ENCODE measurements around the gene ARSD.
"Not testable (repeated sequence)": the region's sequence is repeated elsewhere in the genome, so short reads cannot be mapped to it uniquely, and the experiment has no call there.

The ARSD gene

DNA sequence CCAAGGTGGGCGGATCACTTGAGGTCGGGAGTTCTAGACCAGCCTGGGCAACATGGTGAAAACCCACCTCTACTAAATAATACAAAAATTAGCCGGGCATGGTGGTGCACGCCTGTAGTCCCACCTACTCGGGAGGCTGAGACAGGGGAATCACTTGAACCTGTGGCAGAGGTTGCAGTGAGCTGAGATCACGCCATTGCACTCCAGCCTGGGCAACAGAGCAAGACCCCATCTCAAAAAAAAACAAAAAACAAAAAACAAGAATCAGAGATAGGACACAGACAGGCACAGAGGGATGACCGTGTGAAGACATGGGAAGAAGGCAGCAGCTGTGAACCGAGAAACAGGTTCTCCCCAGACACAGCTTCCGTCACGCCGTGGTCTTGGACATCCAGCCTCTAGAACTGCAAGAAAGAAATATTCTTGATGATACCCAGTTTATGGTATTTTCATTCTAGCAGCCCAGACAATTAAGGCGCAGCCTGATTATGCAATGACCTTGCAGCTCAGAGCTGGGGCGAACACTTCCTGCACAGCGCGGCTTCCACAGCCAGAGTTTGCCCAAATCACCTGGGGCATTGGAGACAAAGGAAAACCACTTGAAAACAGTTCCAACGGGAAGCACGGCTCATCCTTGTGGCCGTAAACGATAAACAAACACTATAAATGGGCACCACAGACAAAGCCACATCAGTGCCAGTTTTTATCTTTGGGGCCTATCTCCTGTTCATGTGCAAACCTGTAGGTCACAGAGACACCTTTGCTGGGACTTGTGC lies 4.2 kb upstream of the ARSD start:
- no peak for DNase-seq

DNA sequence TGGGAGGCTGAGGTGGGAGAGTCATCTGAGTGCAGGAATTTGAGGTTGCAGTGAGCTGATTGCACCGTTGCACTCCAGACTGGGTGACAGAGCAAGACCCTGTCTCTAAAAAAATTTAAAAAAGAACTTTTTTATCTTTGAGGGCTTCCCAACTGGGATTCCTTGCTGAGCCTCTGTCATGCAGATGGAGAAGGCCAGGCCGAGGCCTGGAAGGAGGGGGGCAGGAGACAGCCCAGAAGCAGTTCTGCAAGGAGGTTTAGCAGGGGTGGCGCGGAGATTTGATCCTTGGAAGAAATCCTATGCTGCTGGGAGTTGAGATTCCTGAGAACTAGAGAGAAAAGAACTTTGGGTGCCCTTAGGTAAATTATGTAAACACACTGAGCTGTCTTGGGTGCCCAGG lies 2.5 kb upstream of the ARSD start:
- DNase-seq: no peak

- no peak for DNase-seq
These were observed 2.0 kb upstream of the ARSD start for GRCh38 chrX:2931155-2931554.

DNA sequence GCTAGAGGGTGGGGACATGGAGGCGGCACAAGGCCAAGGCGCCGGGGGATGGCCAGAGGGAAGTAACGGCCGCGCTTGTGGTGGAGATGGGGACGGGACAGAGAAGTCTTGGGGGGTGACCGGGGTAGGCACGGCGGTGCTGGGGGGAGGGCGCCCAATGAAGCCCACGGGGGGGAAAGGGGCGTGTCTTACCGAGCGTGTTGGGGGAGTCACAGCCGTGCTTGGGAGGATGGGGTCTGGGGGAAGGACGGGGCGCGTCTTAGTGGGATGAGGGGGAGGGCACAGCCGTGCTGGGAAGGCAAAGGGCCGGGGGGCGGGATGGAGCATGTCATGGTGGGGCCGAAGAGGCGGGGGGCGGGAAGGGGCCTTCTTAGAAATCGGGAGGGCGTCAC lies 952 bp downstream of the ARSD start:
- DNase-seq: no peak

DNA sequence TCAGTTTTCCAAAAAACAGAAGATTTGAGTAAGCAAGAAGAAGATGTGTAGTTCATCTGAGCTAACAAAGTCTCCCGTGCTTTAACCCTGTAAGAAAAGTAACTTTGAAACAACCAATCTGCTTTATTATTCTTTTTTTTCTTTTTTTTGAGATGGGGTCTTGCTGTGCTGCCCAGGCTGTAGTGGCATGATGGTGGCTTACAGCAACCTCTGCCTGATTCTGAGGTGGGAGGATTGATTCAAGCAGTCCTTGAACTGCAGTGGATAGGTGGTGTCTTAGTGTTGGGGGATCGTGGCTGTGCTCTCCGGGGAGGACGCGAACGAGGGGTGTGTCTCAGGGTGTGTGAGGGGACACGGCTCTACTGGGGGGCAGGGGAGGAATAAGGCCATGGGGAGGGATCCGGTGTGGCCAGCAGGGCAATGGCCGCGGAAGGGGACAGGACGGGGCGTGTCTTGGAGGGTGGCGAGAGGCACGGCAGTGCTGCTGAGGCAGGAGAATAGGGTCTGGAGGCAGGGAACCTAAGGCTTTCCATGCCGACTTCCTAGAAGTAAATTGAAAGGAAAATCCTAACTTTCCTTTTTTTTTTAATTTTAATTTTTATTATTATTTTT lies 2.4 kb downstream of the ARSD start:
- DNase-seq: no peak

DNA sequence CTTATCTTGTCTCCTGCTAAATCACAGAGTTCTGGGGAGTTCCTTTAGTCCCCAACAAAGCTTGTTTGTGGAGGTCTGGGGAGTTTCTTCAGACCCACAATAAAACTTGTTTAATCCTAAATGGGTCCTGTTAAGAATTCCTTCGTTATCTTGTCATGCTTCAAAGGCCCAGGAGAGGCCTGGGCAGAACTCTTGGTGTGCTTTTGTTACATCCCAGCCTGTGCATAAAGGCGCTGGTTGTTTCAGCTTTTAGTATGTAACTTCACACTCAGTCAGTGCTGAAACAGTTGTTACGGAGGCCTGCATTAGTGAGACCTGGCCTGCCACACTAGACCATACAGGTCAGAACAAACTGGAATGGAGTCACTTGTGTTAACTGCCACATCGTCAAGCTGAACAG lies 2.9 kb downstream of the ARSD start:
- not testable (repeated sequence) for DNase-seq

- no peak for DNase-seq
These were observed 5.0 kb downstream of the ARSD start for GRCh38 chrX:2924151-2924550.

DNA sequence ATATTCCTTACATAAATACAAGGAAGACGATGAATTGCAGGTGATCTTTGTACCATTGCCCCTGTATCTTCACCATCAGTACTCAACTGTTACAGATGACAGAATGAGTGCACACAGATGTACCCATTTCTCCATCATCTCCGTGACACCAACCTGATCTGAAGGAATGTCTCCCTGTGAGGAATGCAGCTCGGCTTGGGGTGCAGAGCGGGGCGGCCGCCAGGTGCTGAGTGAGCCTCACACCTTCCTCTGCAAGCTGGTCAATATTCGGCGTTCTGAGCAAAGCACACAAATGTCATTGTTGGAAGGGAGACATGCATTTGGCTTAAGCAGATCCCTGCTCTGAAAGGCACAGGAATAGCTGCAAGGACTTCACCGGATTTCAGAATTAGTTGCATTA lies 7.4 kb downstream of the ARSD start:
- no peak for DNase-seq

- DNase-seq: no peak
These were observed 7.9 kb downstream of the ARSD start for GRCh38 chrX:2921193-2921592.

DNA sequence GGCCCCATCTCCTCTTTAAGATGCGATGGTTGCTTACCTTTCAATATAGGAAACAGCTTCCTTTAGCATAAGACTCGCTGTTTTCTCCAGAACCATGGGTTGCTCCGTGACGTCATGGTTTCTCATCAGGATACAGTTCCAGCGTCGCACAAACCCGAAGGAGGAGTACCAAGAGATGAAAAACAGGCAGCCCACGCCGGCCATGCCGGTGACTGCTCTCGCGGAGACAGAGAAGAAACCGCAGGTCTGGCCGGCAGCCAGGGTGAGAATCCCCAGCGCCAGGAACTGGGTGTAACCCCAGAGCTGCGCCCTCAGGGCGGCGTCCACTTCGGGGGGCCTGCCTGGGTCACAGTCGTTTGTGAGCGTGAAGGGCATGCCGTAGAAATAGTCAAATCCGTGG lies 11.4 kb downstream of the ARSD start:
- no peak for DNase-seq

GRCh38 chrX:2913118-2913517 lies 16.0 kb downstream of the ARSD start:
- no peak for DNase-seq

- DNase-seq: no peak
These were observed 19.0 kb downstream of the ARSD start for GRCh38 chrX:2910109-2910508.

DNA sequence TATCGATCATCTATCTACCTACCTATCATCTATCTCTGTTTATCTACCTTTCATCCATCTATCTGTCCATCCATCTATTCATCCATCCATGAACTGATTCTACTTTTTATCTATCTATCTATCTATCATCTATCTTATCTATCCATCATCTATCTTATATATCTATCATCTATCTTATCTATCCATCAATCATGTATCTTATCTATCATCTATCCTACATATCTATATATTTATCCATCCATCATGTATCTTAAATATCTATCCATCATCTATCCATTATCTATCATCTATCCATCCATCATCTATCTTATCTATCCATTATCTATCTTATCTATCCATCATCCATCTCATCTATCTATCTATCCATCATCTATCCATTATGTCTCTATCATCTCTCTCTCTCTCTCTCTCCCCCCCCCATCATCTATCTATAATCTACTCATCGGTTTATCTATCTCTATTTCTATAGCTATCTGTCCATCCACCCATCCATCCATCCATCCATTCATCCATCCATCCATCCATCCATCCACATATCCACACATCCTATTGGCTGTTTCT lies 20.9 kb downstream of the ARSD start:
- no peak for DNase-seq

- no peak for DNase-seq
These were observed 21.8 kb downstream of the ARSD start for GRCh38 chrX:2907295-2907694.

DNA sequence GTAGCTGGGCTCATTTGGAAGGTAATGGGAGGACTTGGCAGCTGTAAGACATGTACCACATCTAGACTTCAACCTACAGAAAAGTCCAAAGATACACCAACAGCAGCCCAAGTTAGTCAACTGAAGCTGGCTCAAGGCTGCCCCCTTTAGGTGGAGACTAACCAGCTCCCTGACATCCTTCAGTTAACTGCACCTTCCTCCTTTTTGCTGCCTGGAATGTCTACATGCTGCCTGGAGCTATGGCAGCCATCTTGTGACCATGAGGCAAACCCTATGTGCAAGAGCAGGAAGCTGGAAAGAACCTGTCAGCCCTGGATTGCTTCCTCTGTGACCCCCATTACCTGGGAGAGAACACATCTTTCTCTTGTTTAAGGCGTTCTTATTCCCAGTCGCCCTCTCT lies 25.8 kb downstream of the ARSD start:
- DNase-seq: no peak

- DNase-seq: no peak
These were observed 26.3 kb downstream of the ARSD start for GRCh38 chrX:2902841-2903240.

DNA sequence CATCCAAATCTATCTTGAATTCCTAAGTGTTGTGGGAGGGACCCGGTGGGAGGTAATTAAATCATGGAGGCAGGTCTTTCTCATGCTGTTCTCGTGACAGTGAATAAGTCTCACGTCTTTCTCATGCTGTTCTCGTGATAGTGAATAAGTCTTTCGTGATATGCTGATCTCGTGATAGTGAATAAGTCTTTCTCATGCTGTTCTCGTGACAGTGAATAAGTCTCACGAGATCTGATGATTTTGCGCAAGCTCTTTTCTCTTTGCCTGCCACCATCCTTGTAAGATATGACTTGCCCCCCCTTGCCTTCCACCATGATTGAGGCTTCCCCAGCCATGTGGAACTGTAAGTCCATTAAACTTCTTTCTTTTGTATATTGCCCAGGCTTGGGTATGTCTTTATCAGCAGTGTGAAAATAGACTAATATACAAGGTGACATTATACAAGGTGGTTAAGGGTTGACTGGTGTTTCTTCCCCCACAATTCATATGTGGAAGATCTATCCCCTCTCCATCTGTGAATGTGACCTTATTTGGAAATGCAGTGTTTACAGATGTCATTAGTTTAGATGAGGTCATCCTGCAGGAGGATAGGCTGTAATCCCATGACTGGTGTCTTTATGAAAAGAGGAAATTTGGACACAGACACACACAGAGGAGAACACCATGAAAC lies 27.6 kb downstream of the ARSD start:
- DNase-seq: no peak

DNA sequence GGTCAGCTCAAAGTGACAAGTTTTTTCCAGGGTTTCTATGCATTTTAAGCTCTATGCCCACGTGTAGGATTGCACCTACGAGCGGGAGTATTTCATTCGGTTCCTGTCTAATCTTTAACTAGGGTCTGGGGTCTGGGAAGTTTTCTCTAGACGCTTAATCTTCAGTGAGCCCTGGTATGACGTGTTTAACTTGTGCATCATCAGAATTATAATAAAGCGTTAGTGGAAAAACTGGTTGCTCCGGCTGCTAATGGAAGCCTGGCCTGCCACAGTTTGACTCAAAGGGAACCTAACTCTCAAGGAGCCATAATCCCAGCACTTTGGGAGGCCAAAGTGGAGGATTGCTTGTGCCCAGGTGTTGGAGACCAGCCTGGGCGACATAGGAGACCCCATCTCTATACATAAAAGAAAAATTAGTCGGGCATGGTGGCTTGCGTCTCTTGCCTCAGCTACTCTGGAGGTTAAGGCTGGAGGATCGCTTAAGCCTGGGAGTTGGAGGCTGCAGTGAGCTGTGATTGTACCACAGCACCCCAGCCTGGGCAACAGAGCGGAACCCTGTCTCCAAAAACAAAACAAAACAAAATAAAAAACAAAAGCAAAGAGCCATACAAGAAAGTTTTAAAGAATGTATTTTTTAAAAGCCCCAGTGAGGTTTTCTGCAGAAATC lies 30.2 kb downstream of the ARSD start:
- DNase-seq: no peak

- not testable (repeated sequence) for DNase-seq
These were observed 31.2 kb downstream of the ARSD start for GRCh38 chrX:2897690-2898623.

GRCh38 chrX:2897311-2897689 lies 31.8 kb downstream of the ARSD start:
- DNase-seq: no peak

DNA sequence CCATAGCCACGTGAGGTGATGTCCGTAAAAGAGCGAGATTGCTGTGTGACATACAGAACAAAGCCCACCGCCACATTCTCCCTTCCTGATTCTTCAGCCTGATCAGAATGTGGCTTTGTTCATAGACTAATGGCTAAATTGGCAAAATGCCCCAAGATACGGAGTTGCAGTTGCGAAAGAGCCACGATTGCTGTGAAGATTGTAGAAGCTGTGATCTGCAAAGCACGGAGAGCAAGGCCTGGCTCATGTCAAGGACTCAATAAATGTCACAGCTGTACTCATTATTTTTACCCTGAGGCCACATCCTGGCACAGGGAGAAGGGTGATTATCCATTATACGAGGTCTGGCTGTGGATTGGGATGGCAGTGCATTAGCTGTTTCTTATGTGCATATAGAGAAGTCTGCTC lies 34.2 kb downstream of the ARSD start:
- DNase-seq: no peak

GRCh38 chrX:2892816-2893215 lies 36.3 kb downstream of the ARSD start:
- no peak for DNase-seq
